ENCODE data around the gene TNS2. TPM values are rescaled to one million over a fixed set of nuclear protein-coding genes. Genes with fewer than 3 reads are reported as not detected.

TNS2 gene
- total and polyA plus RNA-seq, 2 donors (not counting 1 experiment from before 2014, with no cell fraction given), result 0.60 to 1.3 TPM

GRCh38 chr12:53082637-53083175 is 32.8 kb downstream of the TNS2 start:
- no peak overlapping the region for H3K4me3 Mint-ChIP-seq
- no peak overlapping the region for H3K4me2 ChIP-seq (replicated peaks; ENCODE audit: low read depth, low read length, poor library complexity, severe bottlenecking)
- H3K9ac ChIP-seq (ENCODE audit: low read length), result no peak overlapping the region
- peaks cover 0 to 8% (median 0%) of the 10 kb centered on the region in 4 experiments for H3K27me3 ChIP-seq (replicated peaks in 1 of 4; ENCODE audit: control extremely low read depth in 1 of 4, control insufficient read depth in 3 of 4, insufficient read depth in 4 of 4, low read length in 3 of 4)
- TF ChIP-seq EZH2 (IDR thresholded peaks at IDR 0.05; ENCODE audit: borderline replicate concordance, insufficient read depth, low read depth, low read length, poor library complexity, severe bottlenecking) (no peak), CTCF (IDR thresholded peaks at IDR 0.05) (no peak)
- H4K20me1 ChIP-seq (ENCODE audit: control insufficient read depth, insufficient read depth, low read length, poor library complexity, severe bottlenecking), result no peaks in the 10 kb centered on the region
- H3K27me3 Mint-ChIP-seq, result peaks cover 9% of the 10 kb centered on the region
- H3K27ac Mint-ChIP-seq, result no peak overlapping the region
- no peak for DNase-seq
- ATAC-seq (ENCODE audit: low read depth), result no peak
- H3K9me3 ChIP-seq (ENCODE audit: control extremely low read depth in 1 of 3, control insufficient read depth in 2 of 3, insufficient read depth in 1 of 3, low read length in 2 of 3), result peaks cover 0 to 3% (median 0%) of the 10 kb centered on the region in 3 donors
- H3K4me1 ChIP-seq (ENCODE audit: control insufficient read depth in 2 of 2, insufficient read depth in 2 of 2, low read length in 2 of 2), result peaks cover 10 to 17% of the 10 kb centered on the region in 2 donors
- POLR2A ChIA-PET, result no interaction called here
- intact Hi-C loops (cut with micrococcal nuclease), result no loop called here
- H2AFZ ChIP-seq (ENCODE audit: insufficient read depth, low read depth, low read length, poor library complexity, severe bottlenecking), result no peak overlapping the region
- peaks cover 18% of the 10 kb centered on the region for H3K79me2 ChIP-seq (ENCODE audit: control insufficient read depth, insufficient read depth, low read length)
- H3K9me3 Mint-ChIP-seq (ENCODE audit: insufficient read depth), result no peaks in the 10 kb centered on the region
- no peak overlapping the region for H3K4me3 ChIP-seq (ENCODE audit: control extremely low read depth in 1 of 5, extremely low read depth in 1 of 5, insufficient read depth in 1 of 5, low read depth in 2 of 5, low read length in 4 of 5)
- H3K4me1 Mint-ChIP-seq, result peaks cover 17% of the 10 kb centered on the region
- H3K27ac ChIP-seq (ENCODE audit: low read length in 2 of 2), result no peak overlapping the region
- WGBS (ENCODE audit: insufficient coverage), result no CpG with 5 or more reads among the region's 2 CpGs
- CTCF ChIA-PET, result interaction anchor here (4.5 to 6.1 kb wide), 2 partner anchors 17 to 18 kb away, joined by 34 to 62 read pairs; no protein-coding TSS in a partner anchor
- H3K36me3 ChIP-seq (replicated peaks in 1 of 2; ENCODE audit: control extremely low read depth in 1 of 2, control insufficient read depth in 1 of 2, extremely low read depth in 1 of 2, insufficient read depth in 2 of 2, low read length in 1 of 2), result no peaks in the 10 kb centered on the region

- no peak overlapping the region for H3K4me3 ChIP-seq (ENCODE audit: control extremely low read depth in 1 of 5, extremely low read depth in 1 of 5, insufficient read depth in 1 of 5, low read depth in 2 of 5, low read length in 4 of 5)
- no peaks in the 10 kb centered on the region for H3K36me3 ChIP-seq (replicated peaks in 1 of 2; ENCODE audit: control extremely low read depth in 1 of 2, control insufficient read depth in 1 of 2, extremely low read depth in 1 of 2, insufficient read depth in 2 of 2, low read length in 1 of 2)
- H3K4me3 Mint-ChIP-seq, result no peak overlapping the region
- H3K27ac Mint-ChIP-seq, result no peak overlapping the region
- H3K9me3 Mint-ChIP-seq (ENCODE audit: insufficient read depth), result no peaks in the 10 kb centered on the region
- H3K27me3 ChIP-seq (replicated peaks in 1 of 4; ENCODE audit: control extremely low read depth in 1 of 4, control insufficient read depth in 3 of 4, insufficient read depth in 4 of 4, low read length in 3 of 4), result peaks cover 0 to 4% (median 0%) of the 10 kb centered on the region in 4 experiments
- CTCF ChIA-PET, result interaction anchor here (3.7 to 4.5 kb wide), 2 partner anchors 12 to 20 kb away, joined by 22 to 34 read pairs; partner anchors contain the start of gene IGFBP6
- DNase-seq (no peak), ATAC-seq (ENCODE audit: low read depth) (no peak)
- H3K4me2 ChIP-seq (replicated peaks; ENCODE audit: low read depth, low read length, poor library complexity, severe bottlenecking), result no peak overlapping the region
- TF ChIP-seq EZH2 (IDR thresholded peaks at IDR 0.05; ENCODE audit: borderline replicate concordance, insufficient read depth, low read depth, low read length, poor library complexity, severe bottlenecking), result no peak
- no peak for TF ChIP-seq CTCF (IDR thresholded peaks at IDR 0.05)
- H3K79me2 ChIP-seq (ENCODE audit: control insufficient read depth, insufficient read depth, low read length), result no peaks in the 10 kb centered on the region
- no peak overlapping the region for H3K9ac ChIP-seq (ENCODE audit: low read length)
- 100% methylated on average over 1 of the region's 3 CpGs for WGBS (ENCODE audit: insufficient coverage)
- H3K4me1 Mint-ChIP-seq, result no peaks in the 10 kb centered on the region
- no peak overlapping the region for H2AFZ ChIP-seq (ENCODE audit: insufficient read depth, low read depth, low read length, poor library complexity, severe bottlenecking)
- intact Hi-C loops (cut with micrococcal nuclease), result no loop called here
- POLR2A ChIA-PET, result interaction anchor here (0.8 kb wide), 1 partner anchor 11 kb away, joined by 3 read pairs; the partner anchor contains the start of gene IGFBP6
- no peaks in the 10 kb centered on the region for H4K20me1 ChIP-seq (ENCODE audit: control insufficient read depth, insufficient read depth, low read length, poor library complexity, severe bottlenecking)
- H3K27ac ChIP-seq (ENCODE audit: low read length in 2 of 2), result no peak overlapping the region
- H3K4me1 ChIP-seq (ENCODE audit: control insufficient read depth in 2 of 2, insufficient read depth in 2 of 2, low read length in 2 of 2), result no peaks in the 10 kb centered on the region
- peaks cover 0 to 7% (median 0%) of the 10 kb centered on the region in 3 donors for H3K9me3 ChIP-seq (ENCODE audit: control extremely low read depth in 1 of 3, control insufficient read depth in 2 of 3, insufficient read depth in 1 of 3, low read length in 2 of 3)
- H3K27me3 Mint-ChIP-seq, result peaks cover 23% of the 10 kb centered on the region
These were observed 36.5 kb downstream of the TNS2 start for GRCh38 chr12:53086361-53086760.
